Kidney (tissue), 14 donors: Measurements from ENCODE around the gene VOPP1. TPM values are rescaled to one million over a fixed set of nuclear protein-coding genes. Genes with fewer than 3 reads are reported as not detected.
A peak's percentile ranks its signal among the peaks of the same experiment; 100 is the strongest.

Experiments
- DNase-seq, 5 donors: peaks; one replicate each; pipeline ENCODE4 v3.0.0-alpha.2; 2013 to 2020
- FAIRE-seq: peaks from 2 replicates; lab custom pipeline; 2012; peaks lifted over from hg19 to GRCh38; lab: Jason Lieb, UNC
- H3K27ac ChIP-seq, 2 donors: one replicate each; pipeline ENCODE4 v1.7.0; 2013; ENCODE audit warnings: low read depth in 2 of 2, low read length in 2 of 2, inconsistent platforms in 1 of 2
- H3K27me3 ChIP-seq: one replicate; pipeline ENCODE4 v1.7.1; 2013; ENCODE audit warnings: low read length, inconsistent platforms; ENCODE audit not compliant: control insufficient read depth, insufficient read depth
- H3K36me3 ChIP-seq, 3 donors: one replicate each; pipeline versions ENCODE4 v1.7.0 to v1.7.1; 2013; ENCODE audit warnings: low read length in 3 of 3, control low read depth in 1 of 3, inconsistent platforms in 1 of 3; ENCODE audit not compliant: insufficient read depth in 3 of 3, control insufficient read depth in 2 of 3
- H3K4me1 ChIP-seq, 3 donors: one replicate each; pipeline versions ENCODE4 v1.7.0 to v1.7.1; 2013; ENCODE audit warnings: low read length in 3 of 3, inconsistent platforms in 1 of 3, low read depth in 1 of 3; ENCODE audit not compliant: control insufficient read depth in 2 of 3, insufficient read depth in 2 of 3
- H3K4me3 ChIP-seq, 3 donors: one replicate each; pipeline versions ENCODE4 v1.7.0 to v1.8.1; 2013; ENCODE audit warnings: low read length in 3 of 3, control low read depth in 1 of 3, inconsistent platforms in 1 of 3
- H3K9ac ChIP-seq, 3 donors: one replicate each; pipeline versions ENCODE4 v1.7.0 to v1.7.1; 2013; ENCODE audit warnings: low read length in 3 of 3, control low read depth in 1 of 3, inconsistent platforms in 1 of 3
- H3K9me3 ChIP-seq, 3 donors: one replicate each; pipeline versions ENCODE4 v1.7.0 to v1.7.1; 2013; ENCODE audit warnings: low read length in 3 of 3, control low read depth in 1 of 3, inconsistent platforms in 1 of 3; ENCODE audit not compliant: control insufficient read depth in 2 of 3, insufficient read depth in 1 of 3
- CTCF ChIP-seq: IDR thresholded peaks from 3 replicates; pipeline ENCODE4 v1.5.1; 2012; ENCODE audit warnings: mild to moderate bottlenecking, moderate library complexity, borderline replicate concordance; ENCODE audit not compliant: insufficient read depth; ENCODE audit errors: extremely low read depth
- intact Hi-C: fragments of 100-400 bp; cut with DNase I; formaldehyde crosslinking; loops from one replicate; pipeline ENCODE4 v1.11.1; 2022
- polyA plus RNA-seq: library from polyadenylated mRNA; stranded (reverse); fragments of 350-450 nt; fragmentation: Illumina TruSeq; extraction: RNeasy Lipid Tissue Mini Kit (QIAGEN cat#74804); gene quantifications from one replicate; pipeline ENCODE4 v1.2.3, GENCODE V29; 2014; ENCODE audit warnings: low read depth, low replicate concordance; ENCODE audit not compliant: insufficient read depth
- total RNA-seq: library from RNA; stranded (reverse); fragmentation: NEBNext Ultra II Directional; extraction: Animal tissue kit (Norgen Biotek cat#: 25700); gene quantifications from one replicate; pipeline ENCODE4 v1.2.1, GENCODE V29; 2021
- donor health status: control.
- donor health status: control.
- donor health status: control.
- donor health status: control.
- donor health status: control.
- donor health status: DM: yes; HTN: yes; CAD: no.
- donor health status: Normal renal cell carcinoma (clear cell type).

The VOPP1 gene
- total and polyA plus RNA-seq, 2 donors from 2014 or later = 47.3 to 98.7 TPM

- DNase-seq = peak in 1 of 5 donors; percentile 40
- intact Hi-C loops = no loop called here
- H3K27ac ChIP-seq = no peak overlapping the region
- H3K4me3 ChIP-seq = no peak overlapping the region
- H3K27me3 ChIP-seq = no peaks in the 10 kb centered on the region
- H3K9me3 ChIP-seq = no peaks in the 10 kb centered on the region
- no peak for TF ChIP-seq CTCF
- no peak overlapping the region for H3K9ac ChIP-seq
- no peak for FAIRE-seq
- H3K36me3 ChIP-seq = no peaks in the 10 kb centered on the region
- H3K4me1 ChIP-seq = no peaks in the 10 kb centered on the region
Measured at GRCh38 chr7:55499591-55499990, 72.7 kb downstream of the VOPP1 start.

DNA sequence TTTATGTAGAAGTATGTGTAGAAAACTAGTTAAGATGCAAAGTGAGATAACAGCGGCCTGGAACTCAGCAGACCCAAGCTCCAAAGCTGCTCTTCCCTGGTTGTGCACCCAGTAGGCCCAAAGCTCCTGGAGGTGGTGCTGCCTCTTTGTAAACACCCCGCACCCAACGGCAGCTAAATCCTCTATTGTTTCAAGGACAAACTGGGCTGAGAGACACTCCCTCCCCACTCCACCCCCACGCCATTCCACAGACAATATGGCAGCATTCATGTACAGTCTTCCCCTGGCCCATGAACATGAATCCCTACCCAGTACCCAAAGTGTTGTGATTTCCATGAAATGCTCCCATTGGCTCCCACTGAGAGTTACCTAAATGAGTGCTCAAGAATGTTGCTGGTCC, 73.5 kb downstream of the VOPP1 start:
- Histone ChIP-seq H3K4me3 (no peak overlapping the region), H3K4me1 (no peaks in the 10 kb centered on the region), H3K9me3 (no peaks in the 10 kb centered on the region), H3K9ac (no peak overlapping the region), H3K27me3 (no peaks in the 10 kb centered on the region), H3K36me3 (no peaks in the 10 kb centered on the region), H3K27ac (no peak overlapping the region)
- intact Hi-C loops = no loop called here
- FAIRE-seq (no peak), DNase-seq (no peak)
- no peak for TF ChIP-seq CTCF

- Histone ChIP-seq H3K4me1 (no peaks in the 10 kb centered on the region), H3K27ac (no peak overlapping the region), H3K36me3 (no peaks in the 10 kb centered on the region), H3K9me3 (no peaks in the 10 kb centered on the region), H3K9ac (no peak overlapping the region), H3K27me3 (no peaks in the 10 kb centered on the region), H3K4me3 (no peak overlapping the region)
- FAIRE-seq = no peak
- TF ChIP-seq CTCF = no peak
- DNase-seq = no peak
- intact Hi-C loops = no loop called here
Measured at GRCh38 chr7:55498142-55498541, 74.2 kb downstream of the VOPP1 start.

DNA sequence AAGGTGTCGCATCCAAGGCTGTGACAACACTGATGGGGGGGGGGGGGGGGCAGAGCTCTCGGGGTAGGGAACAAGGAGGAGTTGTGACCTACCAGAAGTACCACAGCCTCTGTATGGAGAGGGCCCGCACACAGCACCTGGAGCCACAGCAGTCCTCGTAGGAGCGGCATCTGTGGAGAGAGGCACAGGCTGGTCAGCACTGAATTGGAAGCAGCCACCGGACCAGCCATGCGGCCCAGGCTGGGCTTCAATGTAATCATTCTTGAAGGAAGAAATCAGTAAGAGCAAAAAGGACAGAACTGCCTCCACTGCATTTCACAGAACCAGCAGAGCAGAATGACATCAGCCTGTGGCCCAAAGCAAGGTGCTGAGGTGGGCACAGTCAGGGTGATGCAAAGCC, 74.8 kb downstream of the VOPP1 start:
- H3K36me3 ChIP-seq = no peaks in the 10 kb centered on the region
- no peak for FAIRE-seq
- DNase-seq = peak in 1 of 5 donors; percentile 54

More for the DNA sequence above, 74.8 kb downstream of the VOPP1 start:
- no peak for TF ChIP-seq CTCF
- no peak overlapping the region for H3K9ac ChIP-seq
- no peaks in the 10 kb centered on the region for H3K4me1 ChIP-seq
- H3K9me3 ChIP-seq = no peaks in the 10 kb centered on the region
- H3K27ac ChIP-seq = no peak overlapping the region
- H3K4me3 ChIP-seq = no peak overlapping the region
- intact Hi-C loops = no loop called here
- no peaks in the 10 kb centered on the region for H3K27me3 ChIP-seq
